Measurements from ENCODE around the gene LIG1.

The LIG1 gene

DNA sequence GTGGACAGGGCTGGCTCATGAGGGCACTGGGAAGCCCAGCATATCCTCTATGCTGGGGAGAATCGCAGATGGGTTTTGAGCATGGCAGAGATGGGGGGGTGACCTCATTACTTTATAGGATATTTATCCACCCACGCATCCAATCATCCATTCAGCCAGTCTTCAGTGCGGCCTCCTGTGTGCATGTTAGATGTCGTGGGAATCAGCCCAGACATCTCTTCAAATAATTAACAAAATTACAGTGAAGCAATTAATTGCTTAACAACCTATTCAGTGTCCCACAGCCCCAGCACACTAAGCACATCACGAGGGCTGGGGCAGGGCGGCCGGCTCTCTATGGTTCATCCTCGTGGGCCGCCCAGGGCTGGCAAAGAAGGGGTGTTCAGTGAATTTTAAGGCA lies 21.6 kb downstream of the LIG1 start (continued):
- TF ChIP-seq ZNF114 (tag by site-specific recombination; IDR thresholded peaks at IDR 0.05) (no peak), ZNF670 (tag by site-specific recombination; IDR thresholded peaks at IDR 0.05; ENCODE audit: low read depth) (no peak), ZFHX2 (tag by site-specific recombination; conservative IDR thresholded peaks at IDR 0.05) (no peak), ZNF785 (tag by site-specific recombination; IDR thresholded peaks at IDR 0.05) (no peak), KLF10 (tag by site-specific recombination; IDR thresholded peaks at IDR 0.05) (no peak)
- TF ChIP-seq, protein P1, sequence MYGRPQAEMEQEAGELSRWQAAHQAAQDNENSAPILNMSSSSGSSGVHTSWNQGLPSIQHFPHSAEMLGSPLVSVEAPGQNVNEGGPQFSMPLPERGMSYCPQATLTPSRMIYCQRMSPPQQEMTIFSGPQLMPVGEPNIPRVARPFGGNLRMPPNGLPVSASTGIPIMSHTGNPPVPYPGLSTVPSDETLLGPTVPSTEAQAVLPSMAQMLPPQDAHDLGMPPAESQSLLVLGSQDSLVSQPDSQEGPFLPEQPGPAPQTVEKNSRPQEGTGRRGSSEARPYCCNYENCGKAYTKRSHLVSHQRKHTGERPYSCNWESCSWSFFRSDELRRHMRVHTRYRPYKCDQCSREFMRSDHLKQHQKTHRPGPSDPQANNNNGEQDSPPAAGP (tag by site-specific recombination; IDR thresholded peaks at IDR 0.05): no peak

DNA sequence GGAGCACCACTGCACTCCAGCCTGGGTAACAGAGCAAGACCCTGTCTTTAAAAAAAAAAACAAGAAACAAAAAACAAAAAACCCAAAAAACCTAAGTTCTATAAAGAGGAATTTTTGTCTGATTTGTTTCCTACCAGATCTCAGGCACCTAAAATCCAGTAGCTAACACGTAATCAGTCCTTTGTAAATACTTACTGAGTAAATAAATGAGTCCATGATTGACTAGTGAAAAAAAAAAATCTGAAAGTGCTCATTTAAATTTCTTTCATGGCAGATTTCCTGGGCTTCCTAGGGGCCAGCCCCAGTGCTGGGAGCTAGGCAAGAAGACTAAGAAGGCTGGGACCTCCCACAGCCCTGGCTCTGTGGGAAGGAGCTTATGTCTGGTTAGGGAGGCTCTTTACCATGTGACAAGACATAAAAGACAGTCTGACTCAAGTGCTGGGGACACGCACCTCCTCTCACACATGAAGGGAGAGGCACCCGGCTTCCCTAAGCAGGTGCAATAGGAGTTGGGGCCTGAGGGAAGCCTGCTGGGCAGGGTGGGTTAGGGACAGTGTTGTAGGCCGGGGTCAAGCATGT lies 22.5 kb downstream of the LIG1 start:
- POLR2A ChIA-PET: interaction anchor here (0.7 kb wide), 1 partner anchor 11 kb away, joined by 5 read pairs; no protein-coding TSS in a partner anchor
- CTCF ChIA-PET: interaction anchor here (0.6 to 1.0 kb wide), 6 partner anchors 10 to 186 kb away, joined by 3 read pairs; no protein-coding TSS in a partner anchor
- no peak overlapping the region for H3K27ac ChIP-seq (ENCODE audit: extremely low read depth, low read depth, low read length)
- H3K4me1 ChIP-seq (ENCODE audit: control insufficient read depth, insufficient read depth, low read length): no peaks in the 10 kb centered on the region
- no peak overlapping the region for H3K4me3 ChIP-seq (ENCODE audit: low read depth, low read length)
- TF ChIP-seq ZNF707 (tag by site-specific recombination; IDR thresholded peaks at IDR 0.05): no peak
- no peak for TF ChIP-seq ZNF768 (tag by site-specific recombination; IDR thresholded peaks at IDR 0.05)
- TF ChIP-seq ZIC2 (tag by site-specific recombination; IDR thresholded peaks at IDR 0.05): peak; percentile 14; the same call in 1 of the 2 replicates
- peaks cover 78 to 95% of the 10 kb centered on the region in 2 experiments for H3K36me3 ChIP-seq (ENCODE audit: control insufficient read depth in 2 of 2, insufficient read depth in 1 of 2, low read length in 2 of 2)
- H3K9me3 ChIP-seq (ENCODE audit: control insufficient read depth, insufficient read depth, low read depth, low read length): no peaks in the 10 kb centered on the region

DNA sequence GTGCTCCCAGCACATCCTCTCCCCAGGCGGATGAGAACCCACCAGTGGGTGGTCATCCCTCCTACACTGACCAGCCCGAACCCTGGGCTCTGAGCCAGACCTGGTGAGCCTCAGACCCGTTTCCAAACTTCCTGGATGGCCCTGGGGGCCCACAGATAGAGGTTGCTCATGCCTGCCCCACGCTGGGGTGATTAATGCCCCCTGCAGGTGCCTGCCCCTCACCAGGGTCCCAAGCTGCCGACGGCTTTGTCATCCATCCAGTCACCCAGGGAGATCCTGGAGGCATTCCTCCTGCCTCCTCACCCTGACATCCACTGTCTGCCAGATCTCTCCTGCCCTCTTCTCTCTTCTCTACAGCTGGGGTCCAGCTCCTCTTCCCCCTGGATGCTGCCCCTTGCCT lies 31.1 kb downstream of the LIG1 start:
- peaks cover 36 to 86% of the 10 kb centered on the region in 2 experiments for H3K36me3 ChIP-seq (ENCODE audit: control insufficient read depth in 2 of 2, insufficient read depth in 1 of 2, low read length in 2 of 2)
- H3K9me3 ChIP-seq (ENCODE audit: control insufficient read depth, insufficient read depth, low read depth, low read length): no peaks in the 10 kb centered on the region
- H3K27ac ChIP-seq (ENCODE audit: extremely low read depth, low read depth, low read length): 0 out of 2 replicates have a peak overlapping the region, but pooled peaks have one; percentile 16
- TF ChIP-seq ZNF600 (tag by site-specific recombination; IDR thresholded peaks at IDR 0.05) (no peak), ZNF140 (tag by site-specific recombination; IDR thresholded peaks at IDR 0.05) (no peak), GLIS2 (tag by site-specific recombination; IDR thresholded peaks at IDR 0.05) (peak; percentile 19; the same call in 1 of the 2 replicates), ZSCAN16 (tag by site-specific recombination; IDR thresholded peaks at IDR 0.05) (no peak), ZNF571 (tag by site-specific recombination; IDR thresholded peaks at IDR 0.05) (no peak), GLIS1 (tag by site-specific recombination; IDR thresholded peaks at IDR 0.05) (peak; percentile 73), ZIC2 (tag by site-specific recombination; IDR thresholded peaks at IDR 0.05) (peak; percentile 94), ZNF777 (tag by site-specific recombination; IDR thresholded peaks at IDR 0.05; ENCODE audit: borderline replicate concordance) (no peak)
- no peaks in the 10 kb centered on the region for H3K4me1 ChIP-seq (ENCODE audit: control insufficient read depth, insufficient read depth, low read length)
- ChIA-PET CTCF (interaction anchor here (0.9 to 1.2 kb wide), 2 partner anchors 13 to 175 kb away, joined by 3 read pairs; no protein-coding TSS in a partner anchor), POLR2A (no interaction called here)
- no peak overlapping the region for H3K4me3 ChIP-seq (ENCODE audit: low read depth, low read length)

DNA sequence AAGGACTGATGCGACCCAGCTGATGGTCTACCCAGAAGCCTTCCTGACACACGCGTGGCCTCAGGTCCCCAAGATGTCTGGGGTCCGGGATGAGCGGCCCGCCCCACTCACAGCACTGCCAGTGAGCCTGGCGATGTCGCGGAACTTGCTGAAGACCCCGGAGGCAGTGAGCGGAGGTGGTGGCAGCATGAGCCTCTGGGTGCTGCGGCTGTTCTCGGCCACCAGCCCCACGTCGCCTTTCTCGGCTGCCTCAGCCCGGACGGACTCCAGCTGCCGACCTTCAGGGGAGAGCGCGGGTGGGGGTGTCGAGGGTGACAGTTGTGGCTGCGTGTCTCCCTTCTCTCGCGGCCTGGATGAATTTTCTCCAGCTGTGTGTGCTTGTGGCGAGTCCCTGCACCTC lies 32.7 kb downstream of the LIG1 start:
- H3K4me3 ChIP-seq (ENCODE audit: low read depth, low read length): no peak overlapping the region
- POLR2A ChIA-PET: no interaction called here
- TF ChIP-seq, protein P2, sequence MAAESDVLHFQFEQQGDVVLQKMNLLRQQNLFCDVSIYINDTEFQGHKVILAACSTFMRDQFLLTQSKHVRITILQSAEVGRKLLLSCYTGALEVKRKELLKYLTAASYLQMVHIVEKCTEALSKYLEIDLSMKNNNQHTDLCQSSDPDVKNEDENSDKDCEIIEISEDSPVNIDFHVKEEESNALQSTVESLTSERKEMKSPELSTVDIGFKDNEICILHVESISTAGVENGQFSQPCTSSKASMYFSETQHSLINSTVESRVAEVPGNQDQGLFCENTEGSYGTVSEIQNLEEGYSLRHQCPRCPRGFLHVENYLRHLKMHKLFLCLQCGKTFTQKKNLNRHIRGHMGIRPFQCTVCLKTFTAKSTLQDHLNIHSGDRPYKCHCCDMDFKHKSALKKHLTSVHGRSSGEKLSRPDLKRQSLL (tag by site-specific recombination; IDR thresholded peaks at IDR 0.05): no peak
- TF ChIP-seq REPIN1 (tag by site-specific recombination; IDR thresholded peaks at IDR 0.05; ENCODE audit: low read depth) (no peak), ZNF473 (tag by site-specific recombination; IDR thresholded peaks at IDR 0.05) (no peak), ZNF121 (tag by site-specific recombination; IDR thresholded peaks at IDR 0.05) (no peak)
- no peaks in the 10 kb centered on the region for H3K4me1 ChIP-seq (ENCODE audit: control insufficient read depth, insufficient read depth, low read length)
- H3K9me3 ChIP-seq (ENCODE audit: control insufficient read depth, insufficient read depth, low read depth, low read length): no peaks in the 10 kb centered on the region
- CTCF ChIA-PET: no interaction called here
- no peak overlapping the region for H3K27ac ChIP-seq (ENCODE audit: extremely low read depth, low read depth, low read length)
- H3K36me3 ChIP-seq (ENCODE audit: control insufficient read depth in 2 of 2, insufficient read depth in 1 of 2, low read length in 2 of 2): peaks cover 32 to 84% of the 10 kb centered on the region in 2 experiments
